Heart left ventricle (tissue), 13 donors: ENCODE data around the gene ERICH6B.

Experiments used
- POLR2A ChIP-seq, 2 donors: fragments of 450-650 bp; IDR thresholded peaks; one replicate each; pipeline ENCODE4 v1.6.1; 2017; ENCODE audit warnings: antibody characterized with exemption in 2 of 2, mild to moderate bottlenecking in 2 of 2, moderate library complexity in 2 of 2
- TF ChIP-seq, protein P1 (sequence below), 12 donors: fragments of 200-600 bp; sonication (generic) in 4 of 12; IDR thresholded peaks; one replicate each; pipeline versions ENCODE4 v1.5.0 to v1.8.0; 2018 to 2022; ENCODE audit warnings: antibody characterized with exemption in 12 of 12, mild to moderate bottlenecking in 5 of 12
- donor health status: ischemic (EF 13 %, LVEDD 7.1; RV severe dilation, severe dysfunction).
- donor health status: DM: no; HTN: yes; CAD: no.
- donor health status: DM: no; HTN: no; CAD: no.
- donor health status: ischemic (EF 25% LVEDD 6.9; RV normal size, moderate dysfunction).
- donor health status: ischemic (EF 25% LVEDD 5.7; RV mildly dilated, moderate dysfunction).
- donor health status: ischemic (EF 35%, LVEDD 5.7; RV mildly dilated, moderate dysfunction).
- donor health status: nonischemic (EF 11% LVEDD 7.7; RV severe dilation, severe dysfunction).
- donor health status: DM: yes; HTN: yes; CAD: no.
- donor health status: PGD.
- donor health status: ischemic (EF 29% LVEDD 5.4; RV normal size, mild dysfunction).
- donor health status: nonischemic (EF 23%, LVEDD 6.1; RV moderate dilation, normal function).

DNA sequence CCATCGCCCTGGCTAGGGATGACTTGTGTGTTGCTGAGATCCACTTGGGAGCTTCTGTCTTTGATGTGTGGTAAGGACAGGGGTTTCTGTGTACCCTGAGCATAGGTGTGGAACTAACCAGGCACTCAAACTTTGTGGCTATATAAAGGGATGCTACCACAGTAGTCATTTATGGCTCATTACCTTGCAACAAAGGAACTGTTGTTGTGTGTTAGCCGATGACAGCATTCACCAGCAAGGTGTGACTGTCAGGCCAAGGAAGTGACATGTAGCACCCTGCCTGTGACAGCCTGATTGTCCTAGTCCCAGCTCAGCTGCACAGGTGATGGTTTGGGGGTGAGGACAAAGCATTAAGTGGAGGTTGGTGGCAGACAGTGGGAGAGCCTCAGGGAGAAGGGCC, 77.2 kb downstream of the ERICH6B start:
- TF ChIP-seq, protein P1, sequence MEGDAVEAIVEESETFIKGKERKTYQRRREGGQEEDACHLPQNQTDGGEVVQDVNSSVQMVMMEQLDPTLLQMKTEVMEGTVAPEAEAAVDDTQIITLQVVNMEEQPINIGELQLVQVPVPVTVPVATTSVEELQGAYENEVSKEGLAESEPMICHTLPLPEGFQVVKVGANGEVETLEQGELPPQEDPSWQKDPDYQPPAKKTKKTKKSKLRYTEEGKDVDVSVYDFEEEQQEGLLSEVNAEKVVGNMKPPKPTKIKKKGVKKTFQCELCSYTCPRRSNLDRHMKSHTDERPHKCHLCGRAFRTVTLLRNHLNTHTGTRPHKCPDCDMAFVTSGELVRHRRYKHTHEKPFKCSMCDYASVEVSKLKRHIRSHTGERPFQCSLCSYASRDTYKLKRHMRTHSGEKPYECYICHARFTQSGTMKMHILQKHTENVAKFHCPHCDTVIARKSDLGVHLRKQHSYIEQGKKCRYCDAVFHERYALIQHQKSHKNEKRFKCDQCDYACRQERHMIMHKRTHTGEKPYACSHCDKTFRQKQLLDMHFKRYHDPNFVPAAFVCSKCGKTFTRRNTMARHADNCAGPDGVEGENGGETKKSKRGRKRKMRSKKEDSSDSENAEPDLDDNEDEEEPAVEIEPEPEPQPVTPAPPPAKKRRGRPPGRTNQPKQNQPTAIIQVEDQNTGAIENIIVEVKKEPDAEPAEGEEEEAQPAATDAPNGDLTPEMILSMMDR (IDR thresholded peaks at IDR 0.05), result no peak
- TF ChIP-seq POLR2A (IDR thresholded peaks at IDR 0.05), result no peak
